Lung (tissue), 12 donors: ENCODE measurements around the gene ZDHHC3. TPM values are rescaled to one million over a fixed set of nuclear protein-coding genes. Genes with fewer than 3 reads are reported as not detected.

Experiments
- ATAC-seq: fragments of 200-7000 bp; cut with Tn5 transposase; one replicate; pipeline ENCODE4 v1.9.1; 2020; ENCODE audit warnings: moderate number of reproducible peaks; ENCODE audit not compliant: insufficient read depth, low FRiP score
- DNase-seq, 3 donors: peaks; one replicate each; pipeline ENCODE4 v3.0.0-alpha.2; 2013 to 2017
- H3K27ac ChIP-seq, 2 donors: one replicate each; pipeline ENCODE4 v1.5.1; 2013; ENCODE audit warnings: mild to moderate bottlenecking in 2 of 2, moderate library complexity in 2 of 2, control low read depth in 1 of 2, inconsistent platforms in 1 of 2, low read depth in 1 of 2, low read length in 1 of 2
- H3K27me3 ChIP-seq, 3 donors: one replicate each; pipeline ENCODE4 v1.5.1; 2013; ENCODE audit warnings: low read length in 2 of 3; ENCODE audit not compliant: control insufficient read depth in 3 of 3, insufficient read depth in 3 of 3
- H3K36me3 ChIP-seq, 4 donors: one replicate each; pipeline ENCODE4 v1.5.1; 2013; ENCODE audit warnings: low read length in 4 of 4, mild to moderate bottlenecking in 1 of 4, moderate library complexity in 1 of 4; ENCODE audit not compliant: control insufficient read depth in 4 of 4, insufficient read depth in 4 of 4
- H3K4me1 ChIP-seq, 5 donors: one replicate each; pipeline ENCODE4 v1.5.1; 2013; ENCODE audit warnings: low read length in 5 of 5, mild to moderate bottlenecking in 2 of 5, moderate library complexity in 1 of 5; ENCODE audit not compliant: control insufficient read depth in 5 of 5, insufficient read depth in 5 of 5
- H3K4me3 ChIP-seq: one replicate; pipeline ENCODE4 v1.5.1; 2013; ENCODE audit warnings: mild to moderate bottlenecking, control low read depth, moderate library complexity
- H3K9ac ChIP-seq, 2 donors: one replicate each; pipeline ENCODE4 v1.5.1; 2013; ENCODE audit warnings: low read length in 2 of 2, control low read depth in 1 of 2; ENCODE audit not compliant: insufficient read depth in 1 of 2
- H3K9me3 ChIP-seq, 4 donors: one replicate each; pipeline ENCODE4 v1.5.1; 2013; ENCODE audit warnings: low read length in 3 of 4, mild to moderate bottlenecking in 1 of 4, moderate library complexity in 1 of 4; ENCODE audit not compliant: control insufficient read depth in 4 of 4, insufficient read depth in 3 of 4
- WGBS, 2 donors: extraction: QIAGEN DNeasy Blood & Tissue Kit; methylation state at CpG; one replicate each; pipeline ENCODE4 v1.1.7; 2013; 5-methylcytosine and 5-hydroxymethylcytosine counted together
- polyA plus RNA-seq, 2 donors: library from polyadenylated mRNA; stranded (reverse); fragments of 200-250 nt; gene quantifications; one replicate each; pipeline ENCODE4 v1.2.1, GENCODE V29; 2013
- total RNA-seq, 2 donors: library from RNA; depleted of rRNA in 1 of 2; stranded (reverse); fragments of >200 nt in 1 of 2; gene quantifications; one replicate each; pipeline ENCODE4 v1.2.1, GENCODE V29; 2014 to 2021
- TF ChIP-seq, protein P1 (sequence below): IDR thresholded peaks from 2 replicates; pipeline ENCODE4 v1.5.1; 2012; ENCODE audit warnings: mild to moderate bottlenecking; ENCODE audit errors: control extremely low read depth, extremely low read depth
- donor health status: control.
- donor health status: control.
- donor health status: Bipolar disorder and iron deficiency.
- donor health status: healthy.
- donor health status: DM: yes; HTN: yes; CAD: no.

Gene ZDHHC3
- total and polyA plus RNA-seq, 4 donors, result 49.8 to 96.2 (median 78.0) TPM

DNA sequence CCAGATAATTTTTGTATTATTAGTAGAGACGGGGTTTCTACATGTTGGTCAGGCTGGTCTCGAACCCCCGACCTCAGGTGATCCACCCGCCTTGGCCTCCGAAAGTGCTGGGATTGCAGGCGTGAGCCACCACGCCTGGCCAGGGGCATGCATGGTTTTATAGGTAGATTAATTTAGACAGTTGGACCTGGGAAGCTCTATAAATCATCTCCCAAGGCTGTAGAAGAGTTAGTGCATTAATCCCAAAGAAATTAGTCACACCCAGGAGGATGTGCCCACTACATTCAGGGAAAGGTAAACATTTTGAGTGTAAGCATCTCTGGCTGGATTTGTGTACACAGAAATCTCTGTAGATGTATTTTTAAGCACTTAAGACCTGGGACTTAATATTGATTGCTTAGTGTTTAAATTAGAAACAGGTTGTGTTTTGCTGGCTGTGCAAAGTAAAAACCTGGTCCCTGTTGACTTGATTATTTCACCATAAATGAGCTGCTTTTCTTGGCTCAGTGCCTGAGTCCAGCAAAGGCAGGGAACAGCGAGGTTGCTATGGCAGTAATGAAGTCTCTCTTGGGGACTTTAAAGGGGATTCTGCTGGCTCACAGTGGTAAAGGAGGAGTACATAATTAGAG is 19.3 kb upstream of the ZDHHC3 start:
- H3K9me3 ChIP-seq, result no peaks in the 10 kb centered on the region
- ATAC-seq (no peak), DNase-seq (peak; percentile 80 to 93 (median 93))
- TF ChIP-seq, protein P1, sequence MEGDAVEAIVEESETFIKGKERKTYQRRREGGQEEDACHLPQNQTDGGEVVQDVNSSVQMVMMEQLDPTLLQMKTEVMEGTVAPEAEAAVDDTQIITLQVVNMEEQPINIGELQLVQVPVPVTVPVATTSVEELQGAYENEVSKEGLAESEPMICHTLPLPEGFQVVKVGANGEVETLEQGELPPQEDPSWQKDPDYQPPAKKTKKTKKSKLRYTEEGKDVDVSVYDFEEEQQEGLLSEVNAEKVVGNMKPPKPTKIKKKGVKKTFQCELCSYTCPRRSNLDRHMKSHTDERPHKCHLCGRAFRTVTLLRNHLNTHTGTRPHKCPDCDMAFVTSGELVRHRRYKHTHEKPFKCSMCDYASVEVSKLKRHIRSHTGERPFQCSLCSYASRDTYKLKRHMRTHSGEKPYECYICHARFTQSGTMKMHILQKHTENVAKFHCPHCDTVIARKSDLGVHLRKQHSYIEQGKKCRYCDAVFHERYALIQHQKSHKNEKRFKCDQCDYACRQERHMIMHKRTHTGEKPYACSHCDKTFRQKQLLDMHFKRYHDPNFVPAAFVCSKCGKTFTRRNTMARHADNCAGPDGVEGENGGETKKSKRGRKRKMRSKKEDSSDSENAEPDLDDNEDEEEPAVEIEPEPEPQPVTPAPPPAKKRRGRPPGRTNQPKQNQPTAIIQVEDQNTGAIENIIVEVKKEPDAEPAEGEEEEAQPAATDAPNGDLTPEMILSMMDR, result no peak
- peak overlapping the region; percentile 24 to 49 for H3K9ac ChIP-seq
- no peak overlapping the region for H3K27ac ChIP-seq
- 87 to 89% methylated on average over 8 of the region's 8 CpGs for WGBS, 2 donors
- H3K27me3 ChIP-seq, result no peaks in the 10 kb centered on the region
- H3K36me3 ChIP-seq, result peaks cover 11 to 36% (median 23%) of the 10 kb centered on the region in 4 donors
- peaks cover 8 to 29% (median 15%) of the 10 kb centered on the region in 5 donors for H3K4me1 ChIP-seq
- no peak overlapping the region for H3K4me3 ChIP-seq

GRCh38 chr3:44993471-44994205 is 17.7 kb upstream of the ZDHHC3 start:
- TF ChIP-seq, protein P1, result no peak
- DNase-seq (no peak), ATAC-seq (peak; percentile 34)
- H3K27me3 ChIP-seq, result no peaks in the 10 kb centered on the region
- H3K9me3 ChIP-seq, result no peaks in the 10 kb centered on the region
- H3K9ac ChIP-seq, result no peak overlapping the region
- peaks cover 8 to 35% (median 12%) of the 10 kb centered on the region in 5 donors for H3K4me1 ChIP-seq
- peak overlapping the region in 1 of 2 donors; percentile 34 for H3K27ac ChIP-seq
- no peak overlapping the region for H3K4me3 ChIP-seq
- peaks cover 14 to 35% (median 20%) of the 10 kb centered on the region in 4 donors for H3K36me3 ChIP-seq

- Histone ChIP-seq H3K4me3 (no peak overlapping the region), H3K36me3 (peaks cover 14 to 29% (median 18%) of the 10 kb centered on the region in 4 donors), H3K27me3 (no peaks in the 10 kb centered on the region), H3K4me1 (peaks cover 8 to 39% (median 12%) of the 10 kb centered on the region in 5 donors), H3K27ac (no peak overlapping the region), H3K9me3 (no peaks in the 10 kb centered on the region), H3K9ac (no peak overlapping the region)
- TF ChIP-seq, protein P1, result peak; percentile 39
- no peak for ATAC-seq
- DNase-seq, result no peak
- WGBS, 2 donors, result 72 to 73% methylated on average over 7 of the region's 7 CpGs
Observed at GRCh38 chr3:44992555-44993470, 16.8 kb upstream of the ZDHHC3 start.
